DOHH2 (cell line): Measurements from ENCODE around the gene ADAP1.

Source experiments
- CTCF ChIP-seq: fragments of 200-600 bp; sonication (generic); IDR thresholded peaks from one replicate; pipeline ENCODE4 v1.5.1; 2014; ENCODE audit warnings: antibody characterized with exemption, mild to moderate bottlenecking, low read depth, low read length; ENCODE audit not compliant: poor library complexity, severe bottlenecking
- EZH2phosphoT487 ChIP-seq: fragments of 200-600 bp; sonication (generic); IDR thresholded peaks from 2 replicates; pipeline ENCODE4 v1.6.1; 2017; ENCODE audit warnings: borderline replicate concordance, mild to moderate bottlenecking, antibody characterized with exemption, low read length, moderate library complexity, mixed read lengths

- no peak for TF ChIP-seq CTCF
- TF ChIP-seq EZH2phosphoT487: no peak
Observed at GRCh38 chr7:869348-869747, 85.1 kb downstream of the ADAP1 start.
